GM23338 (cell line): ENCODE data around the gene TPP1. TPM values are rescaled to one million over a fixed set of nuclear protein-coding genes. Genes with fewer than 3 reads are reported as not detected.

ENCODE experiments used
- CREB1 ChIP-seq: fragments of 250-450 bp; sonication (Bioruptor Pico); IDR thresholded peaks from 2 replicates; pipeline ENCODE4 v1.5.0; 2020; ENCODE audit warnings: low read depth, mild to moderate bottlenecking, moderate library complexity
- JUNB ChIP-seq: IDR thresholded peaks from one replicate; pipeline ENCODE4 v1.6.1; 2016; ENCODE audit warnings: antibody characterized with exemption; ENCODE audit not compliant: unreplicated experiment
- NANOG ChIP-seq: IDR thresholded peaks from 2 replicates; pipeline ENCODE4 v1.6.1; 2016; ENCODE audit warnings: antibody characterized with exemption, borderline replicate concordance
- POLR2AphosphoS5 ChIP-seq: IDR thresholded peaks from 2 replicates; pipeline ENCODE4 v1.6.1; 2016; ENCODE audit warnings: antibody characterized with exemption, low read depth
- STAT1 ChIP-seq: IDR thresholded peaks from one replicate; pipeline ENCODE4 v1.6.1; 2016; ENCODE audit warnings: antibody characterized with exemption; ENCODE audit not compliant: unreplicated experiment
- ZNF331 ChIP-seq: fragments of 250-450 bp; sonication (Bioruptor Pico); IDR thresholded peaks from 2 replicates; pipeline ENCODE4 v1.5.0; 2020; ENCODE audit warnings: low read depth, mild to moderate bottlenecking, moderate library complexity
- polyA plus RNA-seq: library from polyadenylated mRNA; unstranded; fragments of >200 nt; fragmentation: Nextera tagmentation; extraction: Ambion mirVana; gene quantifications from 2 replicates; pipeline ENCODE4 v1.2.1, GENCODE V29; 2016
- total RNA-seq: library from RNA; depleted of rRNA; stranded (reverse); fragments of >200 nt; shearing (Covaris generic); gene quantifications from 2 replicates; pipeline ENCODE4 v1.2.3, GENCODE V29; 2014
- TF ChIP-seq, protein P1 (sequence below): fragments of 250-450 bp; sonication (Bioruptor Pico); IDR thresholded peaks from 2 replicates; pipeline ENCODE4 v1.5.0; 2020; ENCODE audit warnings: mild to moderate bottlenecking, moderate library complexity
- TF ChIP-seq, protein P2 (sequence below): IDR thresholded peaks from one replicate; pipeline ENCODE4 v1.6.1; 2018; ENCODE audit warnings: antibody characterized with exemption; ENCODE audit not compliant: unreplicated experiment

The TPP1 gene
- total and polyA plus RNA-seq, 2 experiments from 2014 or later = 21.7 to 49.7 TPM

DNA sequence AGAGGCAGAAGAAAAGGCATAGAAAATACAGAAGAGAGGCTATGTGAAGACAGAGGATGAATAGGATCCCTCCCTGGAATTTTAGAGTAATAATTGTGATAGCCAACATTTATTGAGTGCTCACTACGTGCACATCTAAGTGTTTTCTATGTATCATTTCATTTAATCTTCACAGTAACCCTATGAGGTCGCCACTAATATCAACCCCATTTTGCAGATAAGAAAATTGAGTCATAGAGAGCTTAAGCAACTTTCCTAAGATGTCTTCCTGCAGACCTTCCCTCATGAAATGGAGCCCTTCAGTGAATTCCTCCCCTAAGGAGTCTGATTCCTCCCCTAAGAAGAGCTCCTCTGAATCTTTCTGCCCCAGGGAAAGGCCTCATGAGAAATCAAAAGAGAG lies 53.9 kb downstream of the TPP1 start (continued):
- TF ChIP-seq, protein P1, sequence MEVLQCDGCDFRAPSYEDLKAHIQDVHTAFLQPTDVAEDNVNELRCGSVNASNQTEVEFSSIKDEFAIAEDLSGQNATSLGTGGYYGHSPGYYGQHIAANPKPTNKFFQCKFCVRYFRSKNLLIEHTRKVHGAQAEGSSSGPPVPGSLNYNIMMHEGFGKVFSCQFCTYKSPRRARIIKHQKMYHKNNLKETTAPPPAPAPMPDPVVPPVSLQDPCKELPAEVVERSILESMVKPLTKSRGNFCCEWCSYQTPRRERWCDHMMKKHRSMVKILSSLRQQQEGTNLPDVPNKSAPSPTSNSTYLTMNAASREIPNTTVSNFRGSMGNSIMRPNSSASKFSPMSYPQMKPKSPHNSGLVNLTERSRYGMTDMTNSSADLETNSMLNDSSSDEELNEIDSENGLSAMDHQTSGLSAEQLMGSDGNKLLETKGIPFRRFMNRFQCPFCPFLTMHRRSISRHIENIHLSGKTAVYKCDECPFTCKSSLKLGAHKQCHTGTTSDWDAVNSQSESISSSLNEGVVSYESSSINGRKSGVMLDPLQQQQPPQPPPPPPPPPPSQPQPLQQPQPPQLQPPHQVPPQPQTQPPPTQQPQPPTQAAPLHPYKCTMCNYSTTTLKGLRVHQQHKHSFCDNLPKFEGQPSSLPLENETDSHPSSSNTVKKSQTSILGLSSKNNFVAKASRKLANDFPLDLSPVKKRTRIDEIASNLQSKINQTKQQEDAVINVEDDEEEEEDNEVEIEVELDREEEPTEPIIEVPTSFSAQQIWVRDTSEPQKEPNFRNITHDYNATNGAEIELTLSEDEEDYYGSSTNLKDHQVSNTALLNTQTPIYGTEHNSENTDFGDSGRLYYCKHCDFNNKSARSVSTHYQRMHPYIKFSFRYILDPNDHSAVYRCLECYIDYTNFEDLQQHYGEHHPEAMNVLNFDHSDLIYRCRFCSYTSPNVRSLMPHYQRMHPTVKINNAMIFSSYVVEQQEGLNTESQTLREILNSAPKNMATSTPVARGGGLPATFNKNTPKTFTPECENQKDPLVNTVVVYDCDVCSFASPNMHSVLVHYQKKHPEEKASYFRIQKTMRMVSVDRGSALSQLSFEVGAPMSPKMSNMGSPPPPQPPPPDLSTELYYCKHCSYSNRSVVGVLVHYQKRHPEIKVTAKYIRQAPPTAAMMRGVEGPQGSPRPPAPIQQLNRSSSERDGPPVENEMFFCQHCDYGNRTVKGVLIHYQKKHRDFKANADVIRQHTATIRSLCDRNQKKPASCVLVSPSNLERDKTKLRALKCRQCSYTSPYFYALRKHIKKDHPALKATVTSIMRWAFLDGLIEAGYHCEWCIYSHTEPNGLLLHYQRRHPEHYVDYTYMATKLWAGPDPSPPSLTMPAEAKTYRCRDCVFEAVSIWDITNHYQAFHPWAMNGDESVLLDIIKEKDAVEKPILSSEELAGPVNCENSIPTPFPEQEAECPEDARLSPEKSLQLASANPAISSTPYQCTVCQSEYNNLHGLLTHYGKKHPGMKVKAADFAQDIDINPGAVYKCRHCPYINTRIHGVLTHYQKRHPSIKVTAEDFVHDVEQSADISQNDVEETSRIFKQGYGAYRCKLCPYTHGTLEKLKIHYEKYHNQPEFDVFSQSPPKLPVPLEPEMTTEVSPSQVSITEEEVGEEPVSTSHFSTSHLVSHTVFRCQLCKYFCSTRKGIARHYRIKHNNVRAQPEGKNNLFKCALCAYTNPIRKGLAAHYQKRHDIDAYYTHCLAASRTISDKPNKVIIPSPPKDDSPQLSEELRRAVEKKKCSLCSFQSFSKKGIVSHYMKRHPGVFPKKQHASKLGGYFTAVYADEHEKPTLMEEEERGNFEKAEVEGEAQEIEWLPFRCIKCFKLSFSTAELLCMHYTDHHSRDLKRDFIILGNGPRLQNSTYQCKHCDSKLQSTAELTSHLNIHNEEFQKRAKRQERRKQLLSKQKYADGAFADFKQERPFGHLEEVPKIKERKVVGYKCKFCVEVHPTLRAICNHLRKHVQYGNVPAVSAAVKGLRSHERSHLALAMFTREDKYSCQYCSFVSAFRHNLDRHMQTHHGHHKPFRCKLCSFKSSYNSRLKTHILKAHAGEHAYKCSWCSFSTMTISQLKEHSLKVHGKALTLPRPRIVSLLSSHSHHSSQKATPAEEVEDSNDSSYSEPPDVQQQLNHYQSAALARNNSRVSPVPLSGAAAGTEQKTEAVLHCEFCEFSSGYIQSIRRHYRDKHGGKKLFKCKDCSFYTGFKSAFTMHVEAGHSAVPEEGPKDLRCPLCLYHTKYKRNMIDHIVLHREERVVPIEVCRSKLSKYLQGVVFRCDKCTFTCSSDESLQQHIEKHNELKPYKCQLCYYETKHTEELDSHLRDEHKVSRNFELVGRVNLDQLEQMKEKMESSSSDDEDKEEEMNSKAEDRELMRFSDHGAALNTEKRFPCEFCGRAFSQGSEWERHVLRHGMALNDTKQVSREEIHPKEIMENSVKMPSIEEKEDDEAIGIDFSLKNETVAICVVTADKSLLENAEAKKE (CRISPR knock-in tag) = no peak
- TF ChIP-seq CREB1 (CRISPR knock-in tag) (no peak), POLR2AphosphoS5 (no peak), ZNF331 (CRISPR knock-in tag) (no peak), STAT1 (no peak), NANOG (no peak), JUNB (no peak)
- TF ChIP-seq, protein P2, sequence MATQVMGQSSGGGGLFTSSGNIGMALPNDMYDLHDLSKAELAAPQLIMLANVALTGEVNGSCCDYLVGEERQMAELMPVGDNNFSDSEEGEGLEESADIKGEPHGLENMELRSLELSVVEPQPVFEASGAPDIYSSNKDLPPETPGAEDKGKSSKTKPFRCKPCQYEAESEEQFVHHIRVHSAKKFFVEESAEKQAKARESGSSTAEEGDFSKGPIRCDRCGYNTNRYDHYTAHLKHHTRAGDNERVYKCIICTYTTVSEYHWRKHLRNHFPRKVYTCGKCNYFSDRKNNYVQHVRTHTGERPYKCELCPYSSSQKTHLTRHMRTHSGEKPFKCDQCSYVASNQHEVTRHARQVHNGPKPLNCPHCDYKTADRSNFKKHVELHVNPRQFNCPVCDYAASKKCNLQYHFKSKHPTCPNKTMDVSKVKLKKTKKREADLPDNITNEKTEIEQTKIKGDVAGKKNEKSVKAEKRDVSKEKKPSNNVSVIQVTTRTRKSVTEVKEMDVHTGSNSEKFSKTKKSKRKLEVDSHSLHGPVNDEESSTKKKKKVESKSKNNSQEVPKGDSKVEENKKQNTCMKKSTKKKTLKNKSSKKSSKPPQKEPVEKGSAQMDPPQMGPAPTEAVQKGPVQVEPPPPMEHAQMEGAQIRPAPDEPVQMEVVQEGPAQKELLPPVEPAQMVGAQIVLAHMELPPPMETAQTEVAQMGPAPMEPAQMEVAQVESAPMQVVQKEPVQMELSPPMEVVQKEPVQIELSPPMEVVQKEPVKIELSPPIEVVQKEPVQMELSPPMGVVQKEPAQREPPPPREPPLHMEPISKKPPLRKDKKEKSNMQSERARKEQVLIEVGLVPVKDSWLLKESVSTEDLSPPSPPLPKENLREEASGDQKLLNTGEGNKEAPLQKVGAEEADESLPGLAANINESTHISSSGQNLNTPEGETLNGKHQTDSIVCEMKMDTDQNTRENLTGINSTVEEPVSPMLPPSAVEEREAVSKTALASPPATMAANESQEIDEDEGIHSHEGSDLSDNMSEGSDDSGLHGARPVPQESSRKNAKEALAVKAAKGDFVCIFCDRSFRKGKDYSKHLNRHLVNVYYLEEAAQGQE = no peak
